Measurements from ENCODE around the gene DUSP12. TPM values are rescaled to one million over a fixed set of nuclear protein-coding genes. Genes with fewer than 3 reads are reported as not detected.

Gene DUSP12
- total and polyA plus RNA-seq, 3 donors from 2014 or later, result 21.8 to 31.8 (median 23.6) TPM

- no peaks in the 10 kb centered on the region for H3K4me1 ChIP-seq
- H3K4me3 ChIP-seq, result no peak overlapping the region
- no peak overlapping the region for H3K27ac ChIP-seq
- no peaks in the 10 kb centered on the region for H3K27me3 ChIP-seq
- WGBS, 2 donors, result 76 to 79% methylated on average over 4 of the region's 4 CpGs
- H3K9me3 ChIP-seq, result no peaks in the 10 kb centered on the region
- no peak for DNase-seq
- H3K36me3 ChIP-seq (ENCODE audit: low read depth, missing control alignments), result no peaks in the 10 kb centered on the region
- intact Hi-C loops (cut with DNase I; ENCODE audit: low total_unique reads), result no loop called here
- TF ChIP-seq POLR2A (IDR thresholded peaks at IDR 0.05), result no peak
Measured at GRCh38 chr1:161787355-161787754, 37.8 kb downstream of the DUSP12 start.

- H3K4me3 ChIP-seq, result no peak overlapping the region
- TF ChIP-seq CTCF (IDR thresholded peaks at IDR 0.05) (no peak), POLR2A (IDR thresholded peaks at IDR 0.05) (no peak)
- intact Hi-C loops (cut with DNase I; ENCODE audit: low total_unique reads), result no loop called here
- no peaks in the 10 kb centered on the region for H3K27me3 ChIP-seq
- no peaks in the 10 kb centered on the region for H3K9me3 ChIP-seq
- no peaks in the 10 kb centered on the region for H3K4me1 ChIP-seq
- H3K27ac ChIP-seq, result no peak overlapping the region
- H3K36me3 ChIP-seq (ENCODE audit: low read depth, missing control alignments), result no peaks in the 10 kb centered on the region
- DNase-seq, result no peak
- 77 to 79% methylated on average over 4 of the region's 4 CpGs for WGBS, 2 donors
Measured at GRCh38 chr1:161790587-161791317, 41.2 kb downstream of the DUSP12 start.

GRCh38 chr1:161791904-161792655 is 42.5 kb downstream of the DUSP12 start:
- Histone ChIP-seq H3K4me1 (no peaks in the 10 kb centered on the region), H3K36me3 (ENCODE audit: low read depth, missing control alignments) (no peaks in the 10 kb centered on the region), H3K9me3 (no peaks in the 10 kb centered on the region), H3K27ac (no peak overlapping the region), H3K4me3 (no peak overlapping the region), H3K27me3 (no peaks in the 10 kb centered on the region)
- TF ChIP-seq CTCF (IDR thresholded peaks at IDR 0.05), result no peak
- no peak for TF ChIP-seq POLR2A (IDR thresholded peaks at IDR 0.05)
- 92 to 93% methylated on average over 5 of the region's 5 CpGs for WGBS, 2 donors
- DNase-seq, result no peak
- intact Hi-C loops (cut with DNase I; ENCODE audit: low total_unique reads), result no loop called here

GRCh38 chr1:161792740-161793139 is 43.2 kb downstream of the DUSP12 start:
- H3K4me3 ChIP-seq, result no peak overlapping the region
- intact Hi-C loops (cut with DNase I; ENCODE audit: low total_unique reads), result no loop called here
- no peaks in the 10 kb centered on the region for H3K36me3 ChIP-seq (ENCODE audit: low read depth, missing control alignments)
- no peaks in the 10 kb centered on the region for H3K9me3 ChIP-seq
- TF ChIP-seq CTCF (IDR thresholded peaks at IDR 0.05), result peak; percentile 44 to 63 (median 58)
- no peak for TF ChIP-seq POLR2A (IDR thresholded peaks at IDR 0.05)
- no peak for DNase-seq
- 52 to 58% methylated on average over 3 of the region's 3 CpGs for WGBS, 2 donors
- no peaks in the 10 kb centered on the region for H3K27me3 ChIP-seq
- no peaks in the 10 kb centered on the region for H3K4me1 ChIP-seq
- no peak overlapping the region for H3K27ac ChIP-seq

GRCh38 chr1:161799792-161800191 is 50.2 kb downstream of the DUSP12 start:
- WGBS, 2 donors, result 72 to 79% methylated on average over 1 of the region's 1 CpG
- no peaks in the 10 kb centered on the region for H3K36me3 ChIP-seq (ENCODE audit: low read depth, missing control alignments)
- no peak overlapping the region for H3K4me3 ChIP-seq
- DNase-seq, result no peak
- no peaks in the 10 kb centered on the region for H3K27me3 ChIP-seq
- TF ChIP-seq POLR2A (IDR thresholded peaks at IDR 0.05) (no peak), CTCF (IDR thresholded peaks at IDR 0.05) (no peak)
- peaks cover 4% of the 10 kb centered on the region for H3K4me1 ChIP-seq
- no peak overlapping the region for H3K27ac ChIP-seq
- H3K9me3 ChIP-seq, result no peaks in the 10 kb centered on the region
- intact Hi-C loops (cut with DNase I; ENCODE audit: low total_unique reads), result no loop called here

Measured in testis (tissue), 3 donors.